HEK293 (cell line): ENCODE results near the gene SSTR4.

ENCODE experiments used
- CTCF ChIA-PET: fragments of 350-600 bp; formaldehyde crosslinking; extraction: SDS; loops from one replicate; lab custom pipeline; 2021; ENCODE audit warnings: antibody characterized with exemption; lab: Yijun Ruan, JAX
- POLR2A ChIA-PET: fragments of 300-600 bp; formaldehyde crosslinking; extraction: SDS; loops from one replicate; lab custom pipeline; 2020; ENCODE audit warnings: antibody characterized with exemption, inconsistent platforms; lab: Yijun Ruan, JAX
- H3K27ac ChIP-seq: fragments of 200-500 bp; sonication (Bioruptor generic); 2 replicates; pipeline ENCODE4 v1.5.1; 2014; ENCODE audit warnings: low read depth, low read length, control low read depth, inconsistent platforms; ENCODE audit errors: extremely low read depth
- H3K36me3 ChIP-seq, 2 experiments: fragments of 200-500 bp in 1 of 2; sonication (Bioruptor generic) in 1 of 2; 1 replicate in 1 of 2; 2 replicates in 1 of 2; pipeline ENCODE4 v1.5.1; 2014 to 2017; ENCODE audit warnings: inconsistent platforms in 2 of 2, low read length in 2 of 2; ENCODE audit not compliant: control insufficient read depth in 2 of 2, insufficient read depth in 1 of 2
- H3K4me1 ChIP-seq: fragments of 200-500 bp; sonication (Bioruptor generic); 2 replicates; pipeline ENCODE4 v1.5.1; 2014; ENCODE audit warnings: mild to moderate bottlenecking, low read length, inconsistent platforms; ENCODE audit not compliant: control insufficient read depth, insufficient read depth
- H3K4me3 ChIP-seq: 2 replicates; pipeline ENCODE4 v1.5.1; 2011; ENCODE audit warnings: low read depth, mild to moderate bottlenecking, control low read depth, low read length, moderate library complexity
- H3K9me3 ChIP-seq: fragments of 200-500 bp; sonication (Bioruptor generic); 2 replicates; pipeline ENCODE4 v1.5.1; 2014; ENCODE audit warnings: low read depth, low read length, inconsistent platforms; ENCODE audit not compliant: control insufficient read depth, insufficient read depth
- EGR2 ChIP-seq: fragments of 450-650 bp; formaldehyde crosslinking; IDR thresholded peaks from 2 replicates; pipeline ENCODE4 v1.5.1; 2016; ENCODE audit warnings: low read depth, missing biosample characterization, missing genetic modification characterization
- MYNN ChIP-seq: fragments of 450-650 bp; formaldehyde crosslinking; IDR thresholded peaks from 2 replicates; pipeline ENCODE4 v1.5.1; 2016; ENCODE audit warnings: missing biosample characterization, missing genetic modification characterization, borderline replicate concordance
- PRDM6 ChIP-seq: fragments of 450-650 bp; formaldehyde crosslinking; IDR thresholded peaks from 2 replicates; pipeline ENCODE4 v1.5.1; 2017; ENCODE audit warnings: missing biosample characterization, missing genetic modification characterization
- RBAK ChIP-seq: fragments of 450-650 bp; formaldehyde crosslinking; IDR thresholded peaks from 2 replicates; pipeline ENCODE4 v1.5.1; 2016; ENCODE audit warnings: missing biosample characterization, missing genetic modification characterization
- SCRT2 ChIP-seq: fragments of 450-650 bp; formaldehyde crosslinking; IDR thresholded peaks from 2 replicates; pipeline ENCODE4 v1.5.1; 2016; ENCODE audit warnings: missing biosample characterization, missing genetic modification characterization
- TCF7L2 ChIP-seq: IDR thresholded peaks from 2 replicates; pipeline ENCODE4 v1.6.1; 2011; ENCODE audit warnings: low read depth, mild to moderate bottlenecking, inconsistent platforms, low read length, moderate library complexity, borderline replicate concordance
- TRIM28 ChIP-seq: IDR thresholded peaks from 2 replicates; pipeline ENCODE4 v1.6.1; 2011; ENCODE audit warnings: low read length, control low read depth, borderline replicate concordance
- WT1 ChIP-seq: fragments of 450-650 bp; formaldehyde crosslinking; IDR thresholded peaks from 2 replicates; pipeline ENCODE4 v1.5.1; 2016; ENCODE audit warnings: missing biosample characterization, missing genetic modification characterization
- YY2 ChIP-seq: fragments of 450-650 bp; formaldehyde crosslinking; IDR thresholded peaks from 2 replicates; pipeline ENCODE4 v1.5.1; 2016; ENCODE audit warnings: missing biosample characterization, missing genetic modification characterization
- ZBTB11 ChIP-seq: fragments of 450-650 bp; formaldehyde crosslinking; conservative IDR thresholded peaks from 2 replicates; pipeline ENCODE4 v1.5.1; 2016; ENCODE audit warnings: low read depth, missing biosample characterization, missing genetic modification characterization
- ZFP3 ChIP-seq: fragments of 450-650 bp; formaldehyde crosslinking; IDR thresholded peaks from 2 replicates; pipeline ENCODE4 v1.5.1; 2016; ENCODE audit warnings: low read depth, missing biosample characterization, missing genetic modification characterization
- ZNF114 ChIP-seq: fragments of 450-650 bp; formaldehyde crosslinking; IDR thresholded peaks from 2 replicates; pipeline ENCODE4 v1.5.0; 2017; ENCODE audit warnings: missing biosample characterization, missing genetic modification characterization
- ZNF121 ChIP-seq: fragments of 450-650 bp; formaldehyde crosslinking; IDR thresholded peaks from 2 replicates; pipeline ENCODE4 v1.5.1; 2016; ENCODE audit warnings: missing biosample characterization, missing genetic modification characterization
- ZNF133 ChIP-seq: fragments of 450-650 bp; formaldehyde crosslinking; IDR thresholded peaks from 2 replicates; pipeline ENCODE4 v1.5.1; 2016; ENCODE audit warnings: missing biosample characterization, missing genetic modification characterization
- ZNF138 ChIP-seq: fragments of 450-650 bp; formaldehyde crosslinking; IDR thresholded peaks from 2 replicates; pipeline ENCODE4 v1.5.1; 2016; ENCODE audit warnings: missing biosample characterization, missing genetic modification characterization, borderline replicate concordance
- ZNF239 ChIP-seq: fragments of 450-650 bp; formaldehyde crosslinking; IDR thresholded peaks from 2 replicates; pipeline ENCODE4 v1.5.1; 2016; ENCODE audit warnings: missing biosample characterization, missing genetic modification characterization
- ZNF248 ChIP-seq: fragments of 450-650 bp; formaldehyde crosslinking; IDR thresholded peaks from 2 replicates; pipeline ENCODE4 v1.5.1; 2017; ENCODE audit warnings: missing biosample characterization, missing genetic modification characterization
- ZNF26 ChIP-seq: fragments of 450-650 bp; formaldehyde crosslinking; IDR thresholded peaks from 2 replicates; pipeline ENCODE4 v1.5.1; 2016; ENCODE audit warnings: missing biosample characterization, missing genetic modification characterization
- ZNF280D ChIP-seq: fragments of 450-650 bp; formaldehyde crosslinking; IDR thresholded peaks from 2 replicates; pipeline ENCODE4 v1.5.1; 2016; ENCODE audit warnings: missing biosample characterization, missing genetic modification characterization
- ZNF302 ChIP-seq: fragments of 450-650 bp; formaldehyde crosslinking; IDR thresholded peaks from 2 replicates; pipeline ENCODE4 v1.5.1; 2016; ENCODE audit warnings: missing biosample characterization, missing genetic modification characterization, low read depth
- ZNF555 ChIP-seq: fragments of 450-650 bp; formaldehyde crosslinking; conservative IDR thresholded peaks from 2 replicates; pipeline ENCODE4 v1.5.1; 2017; ENCODE audit warnings: missing biosample characterization, mild to moderate bottlenecking, missing genetic modification characterization, inconsistent platforms
- ZNF571 ChIP-seq: fragments of 450-650 bp; formaldehyde crosslinking; IDR thresholded peaks from 2 replicates; pipeline ENCODE4 v1.5.0; 2017; ENCODE audit warnings: missing biosample characterization, missing genetic modification characterization
- ZNF776 ChIP-seq: fragments of 450-650 bp; formaldehyde crosslinking; IDR thresholded peaks from 2 replicates; pipeline ENCODE4 v1.5.0; 2017; ENCODE audit warnings: missing biosample characterization, missing genetic modification characterization, borderline replicate concordance

The SSTR4 gene

GRCh38 chr20:23080521-23080920 lies 45.4 kb downstream of the SSTR4 start (continued):
- TF ChIP-seq EGR2 (tag by site-specific recombination), result no peak
- TF ChIP-seq ZFP3 (tag by site-specific recombination), result no peak
- TF ChIP-seq ZNF26 (tag by site-specific recombination), result no peak
- no peak for TF ChIP-seq ZNF571 (tag by site-specific recombination)
- no peak for TF ChIP-seq PRDM6
- no peak for TF ChIP-seq MYNN (tag by site-specific recombination)
- TF ChIP-seq ZBTB11 (tag by site-specific recombination), result no peak
- no peak for TF ChIP-seq ZNF302 (tag by site-specific recombination)
- no peak for TF ChIP-seq ZNF138 (tag by site-specific recombination)

- H3K4me1 ChIP-seq, result no peaks in the 10 kb centered on the region
- no peaks in the 10 kb centered on the region for H3K36me3 ChIP-seq
- CTCF ChIA-PET, result no interaction called here
- no peak overlapping the region for H3K27ac ChIP-seq
- POLR2A ChIA-PET, result no interaction called here
- no peak overlapping the region for H3K4me3 ChIP-seq
- no peaks in the 10 kb centered on the region for H3K9me3 ChIP-seq
- no peak for TF ChIP-seq SCRT2 (tag by site-specific recombination)
- TF ChIP-seq ZNF555 (tag by site-specific recombination), result no peak
- TF ChIP-seq ZNF248 (tag by site-specific recombination), result no peak
- TF ChIP-seq TRIM28, result no peak
- TF ChIP-seq ZNF280D, result no peak
- no peak for TF ChIP-seq ZNF571 (tag by site-specific recombination)
- no peak for TF ChIP-seq RBAK (tag by site-specific recombination)
- TF ChIP-seq ZNF133 (tag by site-specific recombination), result no peak
- no peak for TF ChIP-seq ZNF776 (tag by site-specific recombination)
- TF ChIP-seq ZNF239 (tag by site-specific recombination), result no peak
- TF ChIP-seq ZNF114, result no peak
- TF ChIP-seq YY2, result no peak
- TF ChIP-seq WT1 (tag by site-specific recombination), result no peak
- TF ChIP-seq TCF7L2, result no peak
- no peak for TF ChIP-seq ZNF121
These were observed 46.2 kb downstream of the SSTR4 start for GRCh38 chr20:23081263-23081819.
